GM19452 (cell line): ENCODE data around the gene HSPA4.
"Not testable (repeated sequence)": the region's sequence is repeated elsewhere in the genome, so short reads cannot be mapped to it uniquely, and the experiment has no call there.

Experiments used
- ATAC-seq: cut with Tn5 transposase; IDR thresholded peaks from one replicate; pipeline ENCODE4 v1.9.1; 2021; ENCODE audit not compliant: unreplicated experiment

HSPA4 gene

DNA sequence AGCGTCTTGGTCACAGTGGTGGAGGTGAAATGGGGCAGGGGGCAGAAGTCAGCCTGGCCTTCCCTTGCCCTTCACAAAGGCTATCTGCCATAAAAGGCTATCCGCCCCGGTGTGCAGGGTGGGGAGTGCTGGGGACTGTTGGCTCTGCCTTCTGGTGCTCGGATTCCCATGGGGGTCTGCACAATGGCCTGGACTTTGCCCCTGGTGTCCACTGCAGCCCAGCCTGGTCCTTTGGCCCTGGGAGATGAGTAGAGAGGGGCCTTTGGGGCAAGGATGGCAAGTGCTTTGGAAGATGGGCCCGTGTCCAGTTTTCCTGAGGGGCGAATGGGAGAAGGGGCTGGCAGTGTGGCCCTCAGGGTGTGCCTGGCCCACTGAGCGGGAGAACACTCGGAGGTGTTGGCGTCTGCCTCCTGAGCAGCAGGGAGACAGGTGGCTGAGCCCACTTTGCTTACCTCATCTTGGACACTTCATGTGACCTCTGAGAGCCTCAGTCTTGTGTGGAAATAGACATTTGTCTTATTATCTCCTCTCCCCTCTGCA, 69.9 kb downstream of the HSPA4 start:
- ATAC-seq = no peak

DNA sequence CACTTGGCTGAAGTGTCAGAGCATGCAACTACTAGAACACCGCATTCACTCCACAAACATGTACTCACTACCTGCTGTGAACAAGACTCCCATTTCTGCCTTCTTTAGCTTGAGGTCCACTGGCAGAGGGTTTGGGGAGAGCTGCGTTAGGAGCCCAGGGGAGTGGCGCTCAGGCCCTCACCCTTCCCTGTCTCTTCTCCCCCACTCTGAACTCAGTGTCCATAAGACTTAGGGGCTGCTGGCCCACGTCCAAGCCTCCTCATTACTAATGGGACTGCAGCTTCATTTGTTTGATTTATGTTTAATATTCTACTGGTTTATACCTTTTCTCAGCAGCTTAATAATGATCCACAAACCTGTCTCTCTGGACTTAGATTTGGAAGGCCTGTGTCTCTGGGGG, 70.9 kb downstream of the HSPA4 start:
- ATAC-seq = no peak

DNA sequence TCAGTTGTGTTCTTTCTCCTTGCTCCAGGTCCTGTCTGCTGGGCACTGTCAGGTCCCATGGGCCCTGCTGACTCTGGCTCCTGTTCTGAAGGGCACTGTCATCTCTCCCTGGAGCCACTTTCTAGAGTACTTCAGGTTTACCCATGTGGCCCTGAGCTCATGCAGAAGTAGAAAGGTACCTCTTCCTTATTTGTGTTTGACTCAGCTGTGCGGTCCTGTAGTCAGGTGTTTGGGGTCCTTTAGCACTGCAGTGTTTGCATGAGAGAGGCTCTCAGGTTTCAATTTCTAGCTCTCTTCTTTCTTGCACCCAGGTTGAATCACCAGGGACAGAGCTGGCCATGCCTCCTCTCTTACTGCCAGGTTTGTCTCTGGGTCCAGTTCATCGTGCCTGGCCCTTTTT, 71.5 kb downstream of the HSPA4 start:
- ATAC-seq = no peak

DNA sequence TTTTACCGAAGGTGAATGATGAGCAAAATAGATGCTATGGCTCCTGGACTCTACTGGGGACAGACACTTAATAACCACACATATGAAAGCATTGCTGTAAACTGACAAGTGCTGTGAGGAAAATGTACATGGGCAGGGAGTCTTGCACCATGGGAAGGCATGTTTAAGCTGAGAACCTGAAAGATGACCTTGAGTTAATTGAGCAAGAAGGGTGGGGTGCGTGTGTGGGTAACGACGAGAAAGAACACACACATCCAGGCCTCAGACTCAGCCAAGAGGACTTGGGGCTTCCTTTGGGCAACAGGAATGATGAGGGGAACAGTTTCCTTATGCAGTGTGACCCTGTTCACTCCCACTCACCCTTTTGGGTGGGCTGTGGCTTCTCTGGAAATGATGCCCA, 73.1 kb downstream of the HSPA4 start:
- no peak for ATAC-seq

DNA sequence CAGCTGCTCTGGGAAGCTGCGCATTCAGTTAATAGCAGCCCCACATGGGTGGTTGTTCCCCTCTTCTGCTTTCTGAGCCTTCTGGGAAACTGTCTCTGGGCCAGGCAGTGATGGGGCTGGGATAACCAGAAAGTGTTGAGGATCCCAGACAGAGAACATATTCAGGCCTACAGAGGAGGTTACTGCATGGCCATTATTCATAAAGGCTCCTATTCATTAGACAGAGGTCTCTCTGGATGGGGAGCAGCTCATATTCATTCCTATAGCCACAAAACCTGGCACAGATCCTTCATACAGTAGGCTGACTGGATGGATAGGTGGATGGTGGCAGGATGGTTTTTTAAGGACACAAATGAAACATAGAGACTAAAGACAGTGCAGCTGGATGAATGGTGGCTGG, 76.3 kb downstream of the HSPA4 start:
- no peak for ATAC-seq

DNA sequence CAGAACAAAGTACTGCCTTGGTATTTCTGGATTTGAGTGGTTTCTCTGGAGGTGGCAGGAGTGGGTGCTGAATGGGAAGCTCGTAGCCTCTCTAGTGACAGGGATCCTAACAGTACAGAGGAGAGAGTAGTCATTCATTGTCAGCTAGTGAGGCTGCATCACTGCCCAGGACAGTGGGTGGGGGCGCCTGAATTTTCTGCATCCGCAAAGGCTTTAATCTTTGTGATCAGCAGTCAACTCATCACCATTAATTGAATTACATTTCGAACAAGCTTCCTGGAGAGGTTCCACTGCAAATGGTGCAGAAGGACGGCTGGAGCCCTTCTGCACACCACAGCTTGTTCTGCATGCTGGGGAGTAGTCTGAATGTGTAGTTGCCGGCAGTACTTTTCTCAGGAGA, 77.5 kb downstream of the HSPA4 start:
- ATAC-seq = no peak

DNA sequence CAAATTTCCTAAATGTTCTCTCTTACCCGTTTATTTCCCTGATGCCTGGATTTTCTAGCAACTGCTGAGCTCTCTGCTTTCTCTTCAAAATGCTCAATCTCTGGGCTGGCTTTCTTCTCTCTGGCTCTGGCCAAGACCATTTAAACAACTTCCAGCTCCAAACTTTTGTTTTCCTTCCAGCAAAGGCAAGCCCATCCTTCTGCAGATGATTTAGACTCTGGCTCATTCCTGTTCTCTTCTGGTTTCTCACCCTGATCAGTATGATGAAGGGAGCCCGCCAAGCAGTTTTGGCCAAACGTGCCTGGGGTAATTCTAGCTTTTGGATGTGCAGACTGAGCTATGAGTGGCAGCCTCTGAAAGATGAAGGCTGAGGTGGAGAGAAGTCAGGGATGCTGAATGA, 78.1 kb downstream of the HSPA4 start:
- no peak for ATAC-seq

DNA sequence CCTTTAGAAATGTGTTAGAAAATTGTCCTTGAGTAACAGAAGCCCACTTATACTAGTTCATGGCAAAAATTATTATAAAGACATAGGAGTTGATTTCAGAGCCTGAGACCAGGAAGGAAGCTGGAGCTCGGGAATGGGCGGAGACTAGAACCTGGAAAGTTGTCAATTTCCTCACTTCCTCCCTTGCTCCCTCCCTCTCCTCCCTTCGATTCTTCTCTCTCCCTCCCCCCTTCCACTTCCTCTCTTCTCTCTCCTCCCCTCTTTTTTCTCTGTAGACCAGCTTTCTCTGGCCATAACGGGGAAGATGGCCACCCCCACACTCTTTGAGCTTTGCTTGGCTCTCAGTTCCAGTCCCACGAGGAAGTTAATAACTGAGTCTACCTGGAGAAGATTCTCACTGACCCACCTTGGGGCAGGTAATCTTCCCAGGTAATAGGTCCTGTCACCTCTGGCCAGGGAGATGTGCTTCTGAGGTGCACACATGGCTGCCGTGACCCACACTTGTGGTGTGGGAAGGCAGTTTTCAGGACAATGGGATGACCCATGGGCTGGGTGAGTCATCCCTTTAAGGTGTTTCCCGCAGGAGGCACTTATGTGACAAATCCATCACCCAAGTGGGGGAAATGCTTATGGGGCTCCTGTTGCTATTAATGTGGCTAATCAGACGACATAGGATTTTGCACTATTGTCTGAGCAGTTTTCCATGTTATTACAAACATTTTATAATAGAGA, 78.7 kb downstream of the HSPA4 start:
- ATAC-seq = no peak

DNA sequence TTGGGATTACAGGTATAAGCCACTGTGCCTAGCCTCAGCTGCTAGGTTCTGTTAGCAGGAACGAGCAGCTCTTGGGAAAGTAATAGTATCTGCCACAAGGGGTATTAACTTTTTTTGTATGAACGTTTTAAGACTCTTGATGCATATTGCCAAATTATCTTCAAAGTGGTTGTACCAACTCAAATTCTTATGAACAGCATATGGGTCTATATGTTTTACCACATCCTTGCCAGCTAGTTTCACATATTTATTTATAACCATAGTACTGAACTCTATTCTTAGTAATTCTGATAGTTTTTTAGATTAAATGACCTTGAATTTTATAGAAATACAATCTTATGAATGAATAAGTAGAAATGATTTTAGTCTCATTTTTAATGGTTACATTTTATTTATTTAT, 80.9 kb downstream of the HSPA4 start:
- ATAC-seq = no peak

DNA sequence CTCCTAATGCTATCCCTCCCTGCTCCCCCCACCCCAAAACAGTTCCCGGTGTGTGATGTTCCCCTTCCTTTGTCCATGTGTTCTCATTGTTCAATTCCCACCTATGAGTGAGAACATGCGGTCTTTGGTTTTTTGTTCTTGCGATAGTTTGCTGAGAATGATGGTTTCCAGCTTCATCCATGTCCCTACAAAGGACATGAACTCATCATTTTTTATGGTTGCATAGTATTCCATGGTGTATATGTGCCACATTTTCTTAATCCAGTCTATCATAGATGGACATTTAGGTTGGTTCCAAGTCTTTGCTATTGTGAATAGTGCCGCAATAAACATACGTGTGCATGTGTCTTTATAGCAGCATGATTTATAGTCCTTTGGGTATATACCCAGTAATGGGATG, 81.4 kb downstream of the HSPA4 start:
- not testable (repeated sequence) for ATAC-seq

DNA sequence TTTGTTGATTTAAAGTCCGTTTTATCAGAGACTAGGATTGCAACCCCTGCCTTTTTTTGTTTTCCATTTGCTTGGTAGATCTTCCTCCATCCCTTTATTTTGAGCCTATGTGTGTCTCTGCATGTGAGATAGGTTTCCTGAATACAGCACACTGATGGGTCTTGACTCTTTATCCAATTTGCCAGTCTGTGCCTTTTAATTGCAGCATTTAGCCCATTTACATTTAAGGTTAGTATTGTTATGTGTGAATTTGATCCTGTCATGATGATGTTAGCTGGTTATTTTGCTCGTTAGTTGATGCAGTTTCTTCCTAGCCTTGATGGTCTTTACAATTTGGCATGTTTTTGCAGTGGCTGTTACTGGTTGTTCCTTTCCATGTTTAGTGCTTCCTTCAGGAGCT, 85.1 kb downstream of the HSPA4 start:
- not testable (repeated sequence) for ATAC-seq

DNA sequence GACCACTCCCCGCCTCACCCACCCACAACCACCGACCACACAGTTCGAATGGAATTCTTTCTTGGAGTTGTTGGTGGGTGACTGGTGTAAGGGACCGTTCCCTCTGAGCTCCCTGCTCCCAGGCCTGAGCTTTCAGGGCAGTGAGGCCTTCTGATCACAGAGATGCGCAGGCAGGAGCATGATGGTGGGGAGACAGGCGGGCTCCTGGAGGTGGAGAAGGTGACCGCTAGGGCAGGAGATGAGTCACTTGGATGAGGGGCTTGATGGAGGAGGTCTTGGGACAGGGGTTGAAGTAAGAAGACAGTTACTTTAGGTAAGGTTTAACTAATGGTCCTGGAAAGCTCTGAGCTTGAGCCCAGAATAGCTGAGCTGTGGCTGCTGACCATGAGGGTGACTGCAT, 88.5 kb downstream of the HSPA4 start:
- no peak for ATAC-seq

DNA sequence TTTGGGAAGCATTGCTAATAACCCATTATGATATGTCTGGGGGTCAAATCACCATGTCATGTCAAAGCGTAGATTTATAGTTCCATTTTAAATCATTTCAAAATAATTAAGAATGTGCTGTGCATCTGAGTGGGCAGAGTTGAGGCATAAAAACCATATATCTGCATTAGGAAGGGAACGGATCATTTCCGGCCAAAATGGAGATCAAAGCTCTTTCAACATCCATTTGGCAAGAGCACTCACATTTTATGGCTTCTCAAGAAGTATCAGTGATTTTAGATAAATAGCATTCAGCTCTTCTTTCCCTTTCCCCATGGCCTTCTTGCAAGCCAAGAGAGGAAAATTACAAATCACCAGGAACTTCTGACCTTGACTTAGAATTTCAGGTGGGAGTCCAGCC, 89.9 kb downstream of the HSPA4 start:
- ATAC-seq = no peak

DNA sequence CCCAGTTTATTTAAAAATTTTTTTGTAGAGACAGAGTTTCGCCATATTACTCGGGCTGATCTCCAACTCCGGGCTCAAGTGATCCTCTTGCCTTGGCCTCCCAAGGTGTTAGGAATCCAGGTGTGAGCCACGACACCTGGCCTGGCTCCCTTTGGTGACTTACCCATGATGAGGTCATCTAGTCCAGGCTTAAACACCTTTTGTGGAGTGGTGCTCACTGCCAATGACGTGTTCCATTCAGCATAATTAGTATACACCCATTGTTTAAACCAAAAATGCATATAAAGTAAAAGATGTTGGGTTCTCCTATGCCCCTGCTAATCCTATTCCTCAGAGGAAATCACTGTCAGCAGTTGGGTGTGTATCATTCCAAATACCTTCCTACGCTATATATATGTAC, 91.0 kb downstream of the HSPA4 start:
- no peak for ATAC-seq

DNA sequence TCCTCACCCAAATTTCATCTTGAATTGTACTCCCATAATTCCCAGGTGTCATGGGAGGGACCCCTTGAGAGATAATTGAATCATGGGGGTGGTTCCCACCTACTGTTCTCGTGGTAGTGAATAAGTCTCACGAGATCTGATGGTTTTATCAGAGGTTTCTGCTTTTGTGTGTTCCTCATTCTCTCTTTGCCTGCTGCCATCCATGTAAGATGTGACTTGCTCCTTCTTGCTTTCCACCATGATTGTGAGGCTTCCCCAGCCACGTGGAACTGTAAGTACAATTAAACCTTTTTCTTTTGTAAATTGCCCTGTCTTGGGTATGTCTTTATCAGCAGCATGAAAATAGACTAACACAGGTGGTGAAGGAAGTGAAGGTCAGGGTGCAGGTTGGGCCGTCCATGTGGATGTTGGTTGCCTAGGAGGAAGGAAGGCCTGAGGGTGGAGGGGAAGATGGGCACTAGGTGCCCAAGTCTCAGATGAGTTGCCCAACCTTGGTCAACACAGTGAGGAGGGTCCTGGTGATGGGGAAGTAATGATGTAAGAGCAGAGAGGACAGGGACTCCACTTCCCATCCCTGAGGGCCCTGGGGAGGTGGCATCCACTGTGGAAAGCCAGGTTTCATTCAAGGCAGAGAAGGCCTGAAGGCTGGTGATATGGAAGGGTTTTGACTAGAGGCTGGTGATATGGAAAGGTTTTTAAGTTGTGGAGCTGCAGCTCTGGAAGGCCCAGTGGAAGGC, 92.6 kb downstream of the HSPA4 start:
- no peak for ATAC-seq

DNA sequence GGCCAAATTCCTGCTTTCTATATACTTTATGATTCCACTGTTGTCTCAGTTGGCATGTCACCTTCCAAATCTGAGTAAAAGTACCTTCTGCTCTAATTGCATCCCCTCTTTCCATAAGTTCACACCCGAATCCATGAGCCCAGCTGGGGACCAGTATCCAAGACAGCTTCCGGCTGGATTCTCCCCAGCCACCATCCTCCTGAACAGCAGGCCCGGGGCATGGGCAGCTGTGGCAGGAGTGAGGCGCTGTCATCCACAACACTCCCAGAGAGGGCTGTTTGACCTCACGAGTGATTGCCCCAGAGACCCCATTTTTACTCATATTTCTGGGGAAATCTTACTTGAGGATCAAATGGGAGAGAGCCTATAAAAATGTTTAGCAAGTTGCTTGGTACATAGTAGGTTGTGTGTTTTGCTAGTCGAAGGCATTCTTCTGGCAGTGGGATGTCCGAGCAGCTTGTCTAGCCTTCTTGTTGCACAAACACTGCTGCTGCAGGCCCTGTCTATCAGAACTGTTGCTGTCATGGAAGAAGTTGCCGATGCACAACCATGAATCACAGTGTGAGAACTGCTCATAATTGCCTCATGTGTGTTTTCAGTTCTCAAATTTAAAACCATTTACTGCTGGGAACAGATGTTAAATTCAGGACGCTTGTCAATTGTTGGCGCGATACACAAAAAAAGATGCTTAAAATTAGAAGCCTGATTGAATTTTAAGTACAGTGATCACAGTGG, 93.8 kb downstream of the HSPA4 start:
- no peak for ATAC-seq

DNA sequence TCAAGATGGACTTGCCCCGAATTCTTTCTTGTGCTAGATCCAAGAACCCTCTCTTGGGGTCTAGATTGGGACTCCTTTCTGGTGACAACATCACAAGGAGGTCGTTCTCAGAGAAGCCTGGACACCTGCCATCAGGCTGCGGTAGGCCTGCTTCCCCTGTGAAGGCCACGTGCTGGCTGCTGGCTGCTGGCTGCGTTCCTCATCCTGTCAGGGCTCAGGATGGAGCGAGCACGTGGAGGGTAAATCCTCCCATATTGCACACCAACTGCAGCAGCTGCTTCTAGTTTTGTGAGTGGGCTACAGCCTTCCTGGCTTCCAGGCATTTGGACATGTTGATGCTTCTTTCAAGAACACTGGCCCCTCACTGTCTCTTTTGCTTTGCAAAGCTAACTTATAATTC, 95.6 kb downstream of the HSPA4 start:
- ATAC-seq = no peak

DNA sequence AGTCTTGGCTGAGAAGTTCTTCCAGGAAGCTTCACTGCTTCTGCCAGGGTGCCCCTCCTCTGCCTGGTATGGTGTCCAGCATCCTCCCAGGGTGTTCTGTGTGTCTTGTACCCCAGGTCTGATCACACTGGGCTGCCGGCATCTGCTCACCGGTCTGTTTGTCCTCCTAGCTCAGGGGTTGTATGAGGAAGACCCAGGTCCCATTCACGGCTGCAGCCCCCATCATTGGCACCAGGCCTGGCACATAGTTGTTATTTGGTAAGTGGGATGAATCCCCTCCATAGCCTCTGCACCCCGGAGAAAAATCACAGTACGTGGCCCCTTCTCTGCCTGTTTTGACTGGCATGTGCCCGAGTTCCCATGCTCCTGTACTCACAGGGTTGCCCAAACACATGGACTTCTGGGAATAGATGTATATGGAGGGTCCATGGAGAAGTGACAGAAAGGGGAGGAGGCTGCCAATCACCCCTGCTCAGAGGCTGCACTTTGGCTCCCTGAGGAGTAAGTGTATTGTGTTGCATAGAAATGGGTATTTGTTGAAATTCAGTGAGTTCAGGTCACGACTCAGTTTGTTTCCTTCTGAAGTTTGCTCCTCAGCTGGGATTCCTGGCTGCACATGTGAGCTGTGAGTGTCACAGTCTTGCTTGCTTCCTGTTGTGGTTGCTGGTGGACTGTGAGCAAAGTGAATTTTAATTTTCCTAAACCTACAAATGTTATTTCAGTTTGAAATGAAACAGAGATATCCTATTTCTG, 96.2 kb downstream of the HSPA4 start:
- ATAC-seq = no peak

DNA sequence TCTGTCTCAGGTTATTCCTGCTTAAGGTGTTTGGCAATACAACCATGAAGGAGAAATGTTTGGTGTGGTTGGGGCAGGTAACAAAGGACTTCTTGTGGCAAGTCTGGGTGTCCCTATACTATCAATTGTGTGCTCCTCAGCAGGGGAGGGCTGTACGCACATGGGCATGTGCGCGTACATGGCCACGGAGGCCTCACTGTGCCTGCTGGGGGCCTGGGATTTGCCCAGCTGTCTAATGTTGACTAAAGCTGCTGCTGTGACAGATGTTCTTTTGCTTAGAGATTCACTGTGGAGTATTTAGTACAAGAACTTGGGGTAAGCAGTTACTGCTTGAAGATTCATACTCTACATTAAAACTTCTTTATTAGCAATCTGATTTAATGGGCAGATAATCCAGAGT, 97.5 kb downstream of the HSPA4 start:
- no peak for ATAC-seq

DNA sequence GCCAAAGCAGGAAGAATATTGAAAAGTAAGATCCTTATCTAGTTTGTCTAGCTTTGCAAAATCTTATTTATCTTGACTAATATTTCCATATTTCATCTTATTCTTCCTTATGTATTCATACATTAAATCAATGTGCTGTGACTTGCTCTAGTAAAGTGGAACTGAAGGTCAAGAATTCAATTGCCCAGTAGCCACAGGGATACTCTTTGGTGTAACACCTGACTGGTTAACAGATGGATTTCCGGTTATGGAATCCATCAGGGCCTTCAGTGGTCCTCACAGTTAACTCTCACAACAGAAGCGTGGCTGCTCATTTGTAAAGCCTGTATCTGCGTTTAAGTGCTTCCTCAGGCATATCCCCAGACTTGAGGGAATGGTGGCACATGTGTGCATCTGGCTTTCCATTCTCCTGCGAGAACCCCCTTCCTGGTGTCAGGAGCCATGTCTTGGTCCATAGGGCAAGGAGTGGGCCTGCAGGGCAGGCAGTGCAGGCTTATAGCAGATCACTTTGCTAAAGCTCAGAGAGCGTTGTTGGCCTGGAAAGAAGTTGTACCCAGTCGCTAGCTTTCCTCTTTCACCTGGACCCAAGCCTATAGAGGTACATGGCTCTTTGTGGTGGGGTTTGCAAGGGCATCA, 99.2 kb downstream of the HSPA4 start:
- no peak for ATAC-seq
